ENCODE data around the gene TOM1. TPM values are rescaled to one million over a fixed set of nuclear protein-coding genes. Genes with fewer than 3 reads are reported as not detected.

The TOM1 gene
- polyA plus RNA-seq, 1 of the 3 experiments (the other 2 are of a cell fraction) = 26.9 TPM

DNA sequence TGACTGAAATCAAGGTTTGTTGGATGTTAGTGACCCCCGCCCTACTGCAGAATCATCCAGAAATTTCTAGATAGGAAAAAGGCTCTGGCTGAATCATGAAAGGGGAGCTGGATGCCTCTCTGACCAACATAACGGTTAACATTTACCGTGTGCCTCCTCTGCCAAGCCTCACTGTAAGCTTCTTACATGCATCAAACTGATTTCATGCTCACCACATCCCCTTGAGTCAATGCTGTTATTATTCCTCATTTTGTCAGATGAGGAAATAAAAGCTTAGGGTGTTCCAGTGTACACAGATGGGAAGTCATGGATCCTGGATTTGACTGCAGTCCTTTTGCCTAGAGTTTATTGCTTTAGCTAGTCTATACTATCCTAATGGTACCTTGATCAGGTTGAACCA is 75.3 kb downstream of the TOM1 start:
- TF ChIP-seq EZH2phosphoT487 (IDR thresholded peaks at IDR 0.05; ENCODE audit: borderline replicate concordance, low read depth) = no peak
- no peak for TF ChIP-seq RFX5 (IDR thresholded peaks at IDR 0.05; ENCODE audit: low read length)
- no peak for TF ChIP-seq EP300 (IDR thresholded peaks at IDR 0.05; ENCODE audit: borderline replicate concordance in 1 of 2, low read depth in 1 of 2, low read length in 1 of 2)
- TF ChIP-seq YY1 (IDR thresholded peaks at IDR 0.05; ENCODE audit: low read depth) = no peak
- DNase-seq = no peak

DNA sequence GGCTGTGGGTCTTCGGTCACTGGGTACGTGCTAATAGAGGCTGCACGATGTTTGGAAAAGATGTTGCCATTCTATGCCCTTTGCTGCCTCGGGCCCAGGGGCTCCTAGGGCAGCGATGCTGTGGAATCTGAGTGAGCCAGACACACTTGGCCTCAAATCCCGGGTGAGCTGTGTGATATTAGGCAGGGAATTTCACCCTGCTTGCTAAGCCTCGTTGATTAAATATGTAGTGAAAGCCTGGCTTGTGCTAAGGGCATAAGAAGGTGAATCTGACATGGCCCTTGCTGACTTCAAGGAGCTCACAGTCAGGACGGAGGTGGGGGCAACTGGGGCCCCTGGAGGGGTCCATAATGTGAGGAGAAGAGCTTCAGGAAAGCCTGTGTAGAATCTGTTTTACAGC is 75.8 kb downstream of the TOM1 start:
- no peak for DNase-seq
- Histone ChIP-seq H2AFZ (ENCODE audit: low read depth) (no peak overlapping the region; the same call in 1 of the 2 replicates), H3K9ac (no peak overlapping the region), H3K9me2 (no peaks in the 10 kb centered on the region), H3K4me1 (ENCODE audit: control insufficient read depth in 1 of 2, insufficient read depth in 2 of 2, low read depth in 1 of 2, low read length in 1 of 2) (peaks cover 9 to 13% of the 10 kb centered on the region in 2 experiments; a peak in 3 of 4 replicates), H3F3A (replicated peaks; ENCODE audit: insufficient read depth) (peaks cover 16% of the 10 kb centered on the region), H3K9me3 (no peaks in the 10 kb centered on the region), H3K4me3 (ENCODE audit: low read depth in 2 of 2, low read length in 1 of 2) (no peak overlapping the region), H4K20me1 (ENCODE audit: insufficient read depth) (no peaks in the 10 kb centered on the region), H3K79me2 (ENCODE audit: insufficient read depth) (no peaks in the 10 kb centered on the region), H3K36me3 (replicated peaks in 1 of 2; ENCODE audit: control insufficient read depth in 1 of 2, insufficient read depth in 2 of 2, low read length in 1 of 2) (no peaks in the 10 kb centered on the region), H3K27ac (ENCODE audit: low read depth in 2 of 2, low read length in 1 of 2) (no peak overlapping the region), H3K27me3 (ENCODE audit: insufficient read depth) (no peaks in the 10 kb centered on the region), H3K4me2 (no peak overlapping the region)
- ChIA-PET CTCF (interaction anchor here (0.7 to 1.6 kb wide), 3 partner anchors 24 to 76 kb away, joined by 3 to 5 read pairs (median 5); no protein-coding TSS in a partner anchor), POLR2A (no interaction called here)
- 91% methylated on average over 8 of the region's 8 CpGs for WGBS (ENCODE audit: low lambda C conversion rate)
- TF ChIP-seq TCF12 (IDR thresholded peaks at IDR 0.05) (no peak), RAD21 (IDR thresholded peaks at IDR 0.05; ENCODE audit: low read length) (no peak), CHD2 (IDR thresholded peaks at IDR 0.05; ENCODE audit: low read length, partially characterized antibody) (no peak)

More for the DNA sequence above, 75.3 kb downstream of the TOM1 start:
- H3K27me3 ChIP-seq (ENCODE audit: insufficient read depth) = no peaks in the 10 kb centered on the region
- no peak overlapping the region for H3K4me2 ChIP-seq
- no peak overlapping the region for H3K4me3 ChIP-seq (ENCODE audit: low read depth in 2 of 2, low read length in 1 of 2)
- H4K20me1 ChIP-seq (ENCODE audit: insufficient read depth) = no peaks in the 10 kb centered on the region
- no peaks in the 10 kb centered on the region for H3K9me3 ChIP-seq
- H2AFZ ChIP-seq (ENCODE audit: low read depth) = no peak overlapping the region
- peaks cover 8 to 13% of the 10 kb centered on the region in 2 experiments; a peak in 3 of 4 replicates for H3K4me1 ChIP-seq (ENCODE audit: control insufficient read depth in 1 of 2, insufficient read depth in 2 of 2, low read depth in 1 of 2, low read length in 1 of 2)
- ChIA-PET POLR2A (no interaction called here), CTCF (interaction anchor here (1.0 to 1.6 kb wide), 3 partner anchors 14 to 56 kb away, joined by 5 read pairs; no protein-coding TSS in a partner anchor)
- H3K27ac ChIP-seq (ENCODE audit: low read depth in 2 of 2, low read length in 1 of 2) = no peak overlapping the region
- no peaks in the 10 kb centered on the region for H3K36me3 ChIP-seq (replicated peaks in 1 of 2; ENCODE audit: control insufficient read depth in 1 of 2, insufficient read depth in 2 of 2, low read length in 1 of 2)
- 87% methylated on average over 3 of the region's 3 CpGs for WGBS (ENCODE audit: low lambda C conversion rate)
- H3F3A ChIP-seq (replicated peaks; ENCODE audit: insufficient read depth) = peaks cover 15% of the 10 kb centered on the region
- no peaks in the 10 kb centered on the region for H3K79me2 ChIP-seq (ENCODE audit: insufficient read depth)
- no peaks in the 10 kb centered on the region for H3K9me2 ChIP-seq
- H3K9ac ChIP-seq = no peak overlapping the region

DNA sequence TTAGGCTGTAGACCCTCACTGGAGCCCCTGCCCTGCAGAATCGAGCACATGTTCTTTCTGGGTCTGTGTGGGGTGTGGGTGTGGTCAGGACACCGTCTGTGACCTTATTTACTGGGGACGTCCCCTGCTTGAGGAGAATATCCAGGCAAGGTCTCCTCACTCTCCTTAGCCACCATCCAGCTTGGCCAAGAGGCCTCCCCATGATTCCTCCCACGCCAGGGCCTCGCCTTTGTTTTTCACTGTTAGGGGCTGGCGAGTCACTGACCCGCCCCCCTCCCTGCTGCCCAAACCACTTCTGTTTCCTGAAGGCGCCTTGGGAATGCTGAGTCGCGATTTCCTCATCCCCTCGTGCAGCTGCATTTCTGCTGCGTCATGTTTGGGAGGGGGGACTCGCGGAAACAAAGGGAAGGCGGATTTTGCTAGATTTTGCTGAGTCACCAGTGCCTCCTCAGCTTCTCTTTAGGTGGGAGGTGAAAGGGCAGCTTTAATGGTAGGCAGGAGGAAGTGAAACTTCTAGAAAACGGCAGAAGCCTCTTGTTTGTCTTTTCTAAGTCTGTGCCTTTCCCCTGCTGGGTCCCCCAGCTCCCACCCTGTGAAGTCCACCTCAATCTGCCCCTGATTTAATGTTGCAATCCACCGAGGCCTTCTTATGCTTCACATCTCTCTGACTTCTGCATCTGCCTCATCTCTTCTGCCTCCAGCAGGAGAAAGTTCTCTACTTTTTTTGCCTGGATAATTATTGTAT is 77.2 kb downstream of the TOM1 start:
- no peaks in the 10 kb centered on the region for H3K36me3 ChIP-seq (replicated peaks in 1 of 2; ENCODE audit: control insufficient read depth in 1 of 2, insufficient read depth in 2 of 2, low read length in 1 of 2)
- peaks cover 16% of the 10 kb centered on the region for H3F3A ChIP-seq (replicated peaks; ENCODE audit: insufficient read depth)
- H3K9ac ChIP-seq = peak overlapping the region; percentile 29
- H3K4me1 ChIP-seq (ENCODE audit: control insufficient read depth in 1 of 2, insufficient read depth in 2 of 2, low read depth in 1 of 2, low read length in 1 of 2) = peaks cover 15 to 19% of the 10 kb centered on the region in 2 experiments; a peak in 3 of 4 replicates
- H3K27ac ChIP-seq (ENCODE audit: low read depth in 2 of 2, low read length in 1 of 2) = peak overlapping the region in 1 of 2 experiments; percentile 58; a peak in 2 of 4 replicates
- no peaks in the 10 kb centered on the region; the same call in 1 of the 2 replicates for H3K79me2 ChIP-seq (ENCODE audit: insufficient read depth)
- ChIA-PET CTCF (interaction anchor here (0.9 to 1.6 kb wide), 1 partner anchor 54 kb away, joined by 4 to 5 read pairs; no protein-coding TSS in a partner anchor), POLR2A (no interaction called here)
- no peak for DNase-seq
- H3K4me3 ChIP-seq (ENCODE audit: low read depth in 2 of 2, low read length in 1 of 2) = no peak overlapping the region
- H3K9me2 ChIP-seq = no peaks in the 10 kb centered on the region
- H4K20me1 ChIP-seq (ENCODE audit: insufficient read depth) = no peaks in the 10 kb centered on the region
- H3K27me3 ChIP-seq (ENCODE audit: insufficient read depth) = no peaks in the 10 kb centered on the region
- no peaks in the 10 kb centered on the region for H3K9me3 ChIP-seq
- H3K4me2 ChIP-seq = peak overlapping the region; percentile 6; the same call in 1 of the 2 replicates
- WGBS (ENCODE audit: low lambda C conversion rate) = 31% methylated on average over 16 of the region's 17 CpGs
- H2AFZ ChIP-seq (ENCODE audit: low read depth) = peak overlapping the region; percentile 69
- TF ChIP-seq RXRA (IDR thresholded peaks at IDR 0.05; ENCODE audit: borderline replicate concordance, low read depth) (no peak), RAD21 (IDR thresholded peaks at IDR 0.05; ENCODE audit: low read length) (no peak), SMC3 (IDR thresholded peaks at IDR 0.05; ENCODE audit: low read depth, low read length) (no peak), FOXM1 (IDR thresholded peaks at IDR 0.05; ENCODE audit: low read depth) (no peak), MEF2A (IDR thresholded peaks at IDR 0.05; ENCODE audit: borderline replicate concordance, low read depth) (no peak), JUND (IDR thresholded peaks at IDR 0.05) (no peak), YY1 (IDR thresholded peaks at IDR 0.05; ENCODE audit: low read depth) (no peak), TCF12 (IDR thresholded peaks at IDR 0.05) (peak; percentile 83), TAF1 (IDR thresholded peaks at IDR 0.05; ENCODE audit: borderline replicate concordance, low read depth, low read length) (peak; percentile 50; the same call in 1 of the 2 replicates), FOSL2 (IDR thresholded peaks at IDR 0.05; ENCODE audit: borderline replicate concordance, low read depth) (peak; percentile 34; the same call in 1 of the 2 replicates)
- TF ChIP-seq, protein P1, sequence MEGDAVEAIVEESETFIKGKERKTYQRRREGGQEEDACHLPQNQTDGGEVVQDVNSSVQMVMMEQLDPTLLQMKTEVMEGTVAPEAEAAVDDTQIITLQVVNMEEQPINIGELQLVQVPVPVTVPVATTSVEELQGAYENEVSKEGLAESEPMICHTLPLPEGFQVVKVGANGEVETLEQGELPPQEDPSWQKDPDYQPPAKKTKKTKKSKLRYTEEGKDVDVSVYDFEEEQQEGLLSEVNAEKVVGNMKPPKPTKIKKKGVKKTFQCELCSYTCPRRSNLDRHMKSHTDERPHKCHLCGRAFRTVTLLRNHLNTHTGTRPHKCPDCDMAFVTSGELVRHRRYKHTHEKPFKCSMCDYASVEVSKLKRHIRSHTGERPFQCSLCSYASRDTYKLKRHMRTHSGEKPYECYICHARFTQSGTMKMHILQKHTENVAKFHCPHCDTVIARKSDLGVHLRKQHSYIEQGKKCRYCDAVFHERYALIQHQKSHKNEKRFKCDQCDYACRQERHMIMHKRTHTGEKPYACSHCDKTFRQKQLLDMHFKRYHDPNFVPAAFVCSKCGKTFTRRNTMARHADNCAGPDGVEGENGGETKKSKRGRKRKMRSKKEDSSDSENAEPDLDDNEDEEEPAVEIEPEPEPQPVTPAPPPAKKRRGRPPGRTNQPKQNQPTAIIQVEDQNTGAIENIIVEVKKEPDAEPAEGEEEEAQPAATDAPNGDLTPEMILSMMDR (IDR thresholded peaks at IDR 0.05) = no peak
- TF ChIP-seq, protein P2, sequence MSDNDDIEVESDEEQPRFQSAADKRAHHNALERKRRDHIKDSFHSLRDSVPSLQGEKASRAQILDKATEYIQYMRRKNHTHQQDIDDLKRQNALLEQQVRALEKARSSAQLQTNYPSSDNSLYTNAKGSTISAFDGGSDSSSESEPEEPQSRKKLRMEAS (IDR thresholded peaks at IDR 0.05; ENCODE audit: low read depth) = peak; percentile 95
- TF ChIP-seq, protein P3, sequence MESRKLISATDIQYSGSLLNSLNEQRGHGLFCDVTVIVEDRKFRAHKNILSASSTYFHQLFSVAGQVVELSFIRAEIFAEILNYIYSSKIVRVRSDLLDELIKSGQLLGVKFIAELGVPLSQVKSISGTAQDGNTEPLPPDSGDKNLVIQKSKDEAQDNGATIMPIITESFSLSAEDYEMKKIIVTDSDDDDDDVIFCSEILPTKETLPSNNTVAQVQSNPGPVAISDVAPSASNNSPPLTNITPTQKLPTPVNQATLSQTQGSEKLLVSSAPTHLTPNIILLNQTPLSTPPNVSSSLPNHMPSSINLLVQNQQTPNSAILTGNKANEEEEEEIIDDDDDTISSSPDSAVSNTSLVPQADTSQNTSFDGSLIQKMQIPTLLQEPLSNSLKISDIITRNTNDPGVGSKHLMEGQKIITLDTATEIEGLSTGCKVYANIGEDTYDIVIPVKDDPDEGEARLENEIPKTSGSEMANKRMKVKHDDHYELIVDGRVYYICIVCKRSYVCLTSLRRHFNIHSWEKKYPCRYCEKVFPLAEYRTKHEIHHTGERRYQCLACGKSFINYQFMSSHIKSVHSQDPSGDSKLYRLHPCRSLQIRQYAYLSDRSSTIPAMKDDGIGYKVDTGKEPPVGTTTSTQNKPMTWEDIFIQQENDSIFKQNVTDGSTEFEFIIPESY (IDR thresholded peaks at IDR 0.05; ENCODE audit: borderline replicate concordance, low read depth) = peak; percentile 53; the same call in 1 of the 2 replicates

Measured in SK-N-SH (cell line).